Hematopoietic multipotent progenitor cell treated with erythropoietin and hydrocortisone succinate and interleukin-3 and kit ligand, for 6 days (in vitro differentiated cells): ENCODE data around the gene TNFRSF12A.
"Not testable (repeated sequence)": the region's sequence is repeated elsewhere in the genome, so short reads cannot be mapped to it uniquely, and the experiment has no call there.

Experiments used
- DNase-seq: peaks from one replicate; pipeline ENCODE4 v3.0.0-alpha.2; 2015

The TNFRSF12A gene

GRCh38 chr16:3051494-3051893, 31.3 kb downstream of the TNFRSF12A start:
- no peak for DNase-seq

GRCh38 chr16:3052571-3053329, 32.6 kb downstream of the TNFRSF12A start:
- not testable (repeated sequence) for DNase-seq

- DNase-seq = not testable (repeated sequence)
Observed at GRCh38 chr16:3053330-3053710, 33.2 kb downstream of the TNFRSF12A start.

- DNase-seq = peak; percentile 55
Observed at GRCh38 chr16:3054965-3055733, 35.0 kb downstream of the TNFRSF12A start.

- not testable (repeated sequence) for DNase-seq
Observed at GRCh38 chr16:3055734-3056115, 35.6 kb downstream of the TNFRSF12A start.

- DNase-seq = no peak
Observed at GRCh38 chr16:3056336-3057180, 36.4 kb downstream of the TNFRSF12A start.

GRCh38 chr16:3057181-3058138, 37.3 kb downstream of the TNFRSF12A start:
- DNase-seq = no peak

GRCh38 chr16:3058139-3059030, 38.2 kb downstream of the TNFRSF12A start:
- DNase-seq = peak; percentile 67

- DNase-seq = peak; percentile 88
Observed at GRCh38 chr16:3059041-3059722, 39.0 kb downstream of the TNFRSF12A start.

- DNase-seq = no peak
Observed at GRCh38 chr16:3059723-3060242, 39.6 kb downstream of the TNFRSF12A start.

- no peak for DNase-seq
Observed at GRCh38 chr16:3060339-3061127, 40.4 kb downstream of the TNFRSF12A start.

GRCh38 chr16:3062553-3062952, 42.4 kb downstream of the TNFRSF12A start:
- DNase-seq = no peak

GRCh38 chr16:3063625-3064386, 43.6 kb downstream of the TNFRSF12A start:
- DNase-seq = no peak

- DNase-seq = no peak
Observed at GRCh38 chr16:3065069-3065741, 45.0 kb downstream of the TNFRSF12A start, which contains the start of gene IL32. IL32 (plus strand) TSS chr16:3065640; CDS start chr16:3065812, 172 bp downstream.

GRCh38 chr16:3065742-3066439, 45.7 kb downstream of the TNFRSF12A start:
- no peak for DNase-seq

- DNase-seq = no peak
Observed at GRCh38 chr16:3066440-3066748, 46.2 kb downstream of the TNFRSF12A start.

- DNase-seq = no peak
Observed at GRCh38 chr16:3068487-3068886, 48.3 kb downstream of the TNFRSF12A start.
